Aorta (tissue), 5 donors: ENCODE measurements around the gene CEND1. TPM values are rescaled to one million over a fixed set of nuclear protein-coding genes. Genes with fewer than 3 reads are reported as not detected.

Experiments used
- ATAC-seq: fragments of 200-7000 bp; cut with Tn5 transposase; one replicate; pipeline ENCODE4 v1.9.1; 2022; ENCODE audit warnings: moderate library complexity; ENCODE audit not compliant: low FRiP score
- DNase-seq, 2 donors: peaks; one replicate each; pipeline ENCODE4 v3.0.0-alpha.2; 2020
- H3K27ac ChIP-seq, 2 donors: one replicate each; pipeline ENCODE4 v1.5.1; 2013; ENCODE audit warnings: low read length in 2 of 2, mild to moderate bottlenecking in 2 of 2, moderate library complexity in 2 of 2, control low read depth in 1 of 2, inconsistent platforms in 1 of 2, low read depth in 1 of 2
- H3K27me3 ChIP-seq, 2 donors: one replicate each; pipeline ENCODE4 v1.6.1; 2013; ENCODE audit warnings: control low read depth in 1 of 2, low read length in 1 of 2, mild to moderate bottlenecking in 1 of 2, moderate library complexity in 1 of 2; ENCODE audit not compliant: insufficient read depth in 2 of 2, control insufficient read depth in 1 of 2
- H3K36me3 ChIP-seq, 2 donors: one replicate each; pipeline ENCODE4 v1.6.1; 2013; ENCODE audit warnings: control low read depth in 1 of 2, low read length in 1 of 2, mild to moderate bottlenecking in 1 of 2; ENCODE audit not compliant: insufficient read depth in 2 of 2, control insufficient read depth in 1 of 2
- H3K4me1 ChIP-seq, 2 donors: one replicate each; pipeline ENCODE4 v1.6.1; 2013; ENCODE audit warnings: low read length in 2 of 2, control low read depth in 1 of 2, mild to moderate bottlenecking in 1 of 2, moderate library complexity in 1 of 2; ENCODE audit not compliant: insufficient read depth in 2 of 2, control insufficient read depth in 1 of 2
- H3K4me3 ChIP-seq, 2 donors: one replicate each; pipeline ENCODE4 v1.5.1; 2013; ENCODE audit warnings: low read length in 2 of 2, control low read depth in 1 of 2, mild to moderate bottlenecking in 1 of 2
- H3K9me3 ChIP-seq: one replicate; pipeline ENCODE4 v1.6.1; 2013; ENCODE audit warnings: mild to moderate bottlenecking, low read length; ENCODE audit not compliant: control insufficient read depth
- WGBS, 2 donors: extraction: QIAGEN DNeasy Blood & Tissue Kit; methylation state at CpG; one replicate each; pipeline ENCODE4 v1.1.7; 2013; 5-methylcytosine and 5-hydroxymethylcytosine counted together
- intact Hi-C, 2 donors: fragments of 100-400 bp; cut with DNase I; formaldehyde crosslinking; loops; one replicate each; pipeline versions ENCODE4 v1.14.2 to v1.15.0; 2022
- polyA plus RNA-seq, 2 donors: library from polyadenylated mRNA; stranded (reverse); fragments of 200-250 nt; gene quantifications; one replicate each; pipeline ENCODE4 v1.2.3, GENCODE V29; 2013
- total RNA-seq, 2 donors: library from RNA; stranded (reverse); fragmentation: NEBNext Ultra II Directional; extraction: Animal tissue kit (Norgen Biotek cat#: 25700); gene quantifications; one replicate each; pipeline ENCODE4 v1.2.1, GENCODE V29; 2021
- donor health status: healthy with polysubstance abuse.
- donor health status: Bipolar disorder and iron deficiency.
- donor health status: DM: no; HTN: no; CAD: no.
- donor health status: DM: no; HTN: no; CAD: no.
- donor health status: DM: yes; HTN: yes; CAD: no.

Gene CEND1
- total and polyA plus RNA-seq, 4 donors, result 0.10 TPM; not detected in 3

DNA sequence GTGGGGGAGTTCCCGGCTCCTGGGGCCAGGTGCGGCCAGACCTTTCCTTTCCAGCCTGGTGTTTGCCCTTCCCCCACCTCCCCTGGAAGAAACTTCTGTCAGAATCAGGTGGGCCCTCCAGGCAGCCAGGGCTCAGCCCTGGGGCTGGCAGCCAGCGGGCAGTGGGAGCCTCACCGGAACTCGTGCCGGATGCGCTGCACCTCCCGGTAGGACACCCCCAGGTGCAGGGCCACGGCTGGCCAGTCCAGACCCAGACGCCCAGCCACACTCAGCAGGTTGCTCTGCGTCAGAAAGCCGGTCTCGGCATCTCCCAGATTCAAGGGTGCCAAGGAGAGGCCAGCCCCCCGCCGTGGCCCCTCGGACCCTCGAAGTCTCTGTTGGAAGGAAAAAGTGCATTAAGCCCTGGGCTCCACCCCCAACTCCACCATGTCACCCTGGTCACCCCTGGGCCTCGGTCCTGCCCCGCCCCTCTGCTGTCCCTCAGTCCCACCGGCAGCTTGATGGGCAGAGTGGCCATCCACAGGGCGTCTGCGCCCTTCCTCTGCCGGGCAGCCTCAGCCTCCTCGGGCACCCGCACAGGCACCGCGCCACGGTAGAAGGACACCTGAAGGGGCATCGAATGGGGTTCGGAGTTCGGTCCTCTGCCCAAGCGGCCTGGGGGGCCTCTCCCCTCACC, 9.9 kb upstream of the CEND1 start:
- no peaks in the 10 kb centered on the region for H3K9me3 ChIP-seq
- WGBS, 2 donors, result 93 to 95% methylated on average over 32 of the region's 32 CpGs
- H3K4me3 ChIP-seq, result no peak overlapping the region
- H3K4me1 ChIP-seq, result no peaks in the 10 kb centered on the region
- H3K27ac ChIP-seq, result no peak overlapping the region
- no peak for ATAC-seq
- DNase-seq, result no peak
- no peaks in the 10 kb centered on the region for H3K36me3 ChIP-seq
- H3K27me3 ChIP-seq, result no peaks in the 10 kb centered on the region
- intact Hi-C loops, result no loop called here

DNA sequence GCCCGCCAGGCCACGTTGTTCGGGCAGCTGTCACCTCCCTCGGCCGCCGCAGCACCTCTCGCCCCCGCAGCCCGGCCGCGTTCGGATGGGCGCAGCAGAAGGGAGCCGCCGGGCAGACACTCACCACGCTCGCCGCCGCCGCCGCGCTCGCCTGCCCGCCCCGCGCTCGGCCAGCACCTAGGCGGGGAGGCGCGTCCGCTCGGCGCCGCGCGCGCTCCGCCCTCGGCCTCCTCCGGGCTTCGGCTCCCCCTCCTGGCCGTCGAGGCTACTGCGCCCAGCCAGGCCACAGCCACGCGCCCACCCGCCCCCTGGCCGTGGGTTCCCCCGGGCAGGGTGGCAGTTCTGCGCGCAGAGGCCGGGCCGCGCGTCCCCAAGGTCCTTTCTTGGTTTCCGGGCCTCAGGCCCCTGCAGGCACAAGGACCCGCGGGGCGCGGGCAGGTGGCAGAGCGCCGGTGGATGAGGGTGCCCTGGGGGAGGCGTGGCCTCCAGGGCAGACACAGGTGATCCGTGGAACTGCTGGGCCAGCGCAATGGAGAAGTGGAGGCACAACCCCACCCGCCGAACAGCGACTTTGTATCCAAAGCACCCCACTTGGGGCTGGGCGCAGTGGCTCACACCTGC, 8.3 kb upstream of the CEND1 start, which contains the start of gene SLC25A22:
Gene SLC25A22, minus strand, starts transcription at position 189 of the 621 bp plus-strand sequence. CDS start 3,275 bp downstream, outside the sequence.
- H3K4me1 ChIP-seq, result no peaks in the 10 kb centered on the region
- DNase-seq, result peak; percentile 83 to 94
- intact Hi-C loops, result no loop called here

DNA sequence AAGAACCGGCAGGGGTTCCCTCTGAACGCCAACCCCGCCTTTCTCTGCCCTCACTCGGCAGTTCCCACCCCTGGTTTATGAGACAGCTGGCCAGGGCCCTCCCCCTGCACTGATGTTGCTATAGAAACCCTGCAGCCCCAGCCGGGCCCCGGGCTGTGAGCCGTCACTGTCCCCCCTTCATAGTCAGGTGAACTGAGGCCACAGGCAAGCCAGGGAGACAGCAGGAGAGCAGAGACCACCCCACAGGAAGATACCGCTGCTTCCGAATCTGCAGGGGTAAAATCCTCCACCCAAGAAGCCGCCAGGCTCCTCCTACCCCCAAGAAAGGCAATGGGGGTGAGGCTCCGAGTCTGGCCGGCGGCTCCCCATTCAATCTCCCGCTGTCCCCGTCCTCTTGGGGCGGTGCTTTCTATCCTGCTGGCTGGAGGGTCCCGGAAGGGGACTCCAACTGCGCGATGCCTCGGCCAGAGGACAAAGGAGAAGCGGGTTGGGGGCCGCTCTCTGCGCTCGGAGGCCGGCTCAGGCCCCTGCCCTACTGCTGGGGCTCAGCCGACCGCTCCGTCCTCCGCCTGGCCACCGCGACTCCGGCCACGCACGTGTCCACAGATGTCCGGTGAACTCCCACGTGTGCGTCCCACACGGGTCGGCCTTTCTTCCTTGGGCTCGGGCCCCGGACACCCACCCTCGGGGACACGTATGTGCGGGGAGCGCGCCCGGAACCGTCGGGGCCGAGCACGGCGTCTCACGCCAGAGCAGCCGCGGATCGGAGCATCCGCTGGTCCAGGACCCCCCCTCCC, 7.6 kb upstream of the CEND1 start:
- no peaks in the 10 kb centered on the region for H3K27me3 ChIP-seq
- H3K4me1 ChIP-seq, result no peaks in the 10 kb centered on the region
- H3K36me3 ChIP-seq, result no peaks in the 10 kb centered on the region
- peak overlapping the region in 1 of 2 donors; percentile 11 for H3K27ac ChIP-seq
- no peaks in the 10 kb centered on the region for H3K9me3 ChIP-seq
- peak; percentile 83 to 89 for DNase-seq
- WGBS, 2 donors, result 0 to 1% methylated on average over 56 to 57 of the region's 57 CpGs
- intact Hi-C loops, result no loop called here
- peak overlapping the region; percentile 45 to 54 for H3K4me3 ChIP-seq
- peak; percentile 70 for ATAC-seq

More for the DNA sequence above, 8.3 kb upstream of the CEND1 start, which contains the start of gene SLC25A22:
- peak; percentile 75 for ATAC-seq
- Histone ChIP-seq H3K9me3 (no peaks in the 10 kb centered on the region), H3K4me3 (peak within 1 kb of the TSS; percentile 45 to 54), H3K36me3 (no peaks in the 10 kb centered on the region), H3K27ac (peak within 1 kb of the TSS in 1 of 2 donors; percentile 11), H3K27me3 (no peaks in the 10 kb centered on the region)
- 4 to 7% methylated on average over 43 to 69 of the region's 69 CpGs for WGBS, 2 donors

DNA sequence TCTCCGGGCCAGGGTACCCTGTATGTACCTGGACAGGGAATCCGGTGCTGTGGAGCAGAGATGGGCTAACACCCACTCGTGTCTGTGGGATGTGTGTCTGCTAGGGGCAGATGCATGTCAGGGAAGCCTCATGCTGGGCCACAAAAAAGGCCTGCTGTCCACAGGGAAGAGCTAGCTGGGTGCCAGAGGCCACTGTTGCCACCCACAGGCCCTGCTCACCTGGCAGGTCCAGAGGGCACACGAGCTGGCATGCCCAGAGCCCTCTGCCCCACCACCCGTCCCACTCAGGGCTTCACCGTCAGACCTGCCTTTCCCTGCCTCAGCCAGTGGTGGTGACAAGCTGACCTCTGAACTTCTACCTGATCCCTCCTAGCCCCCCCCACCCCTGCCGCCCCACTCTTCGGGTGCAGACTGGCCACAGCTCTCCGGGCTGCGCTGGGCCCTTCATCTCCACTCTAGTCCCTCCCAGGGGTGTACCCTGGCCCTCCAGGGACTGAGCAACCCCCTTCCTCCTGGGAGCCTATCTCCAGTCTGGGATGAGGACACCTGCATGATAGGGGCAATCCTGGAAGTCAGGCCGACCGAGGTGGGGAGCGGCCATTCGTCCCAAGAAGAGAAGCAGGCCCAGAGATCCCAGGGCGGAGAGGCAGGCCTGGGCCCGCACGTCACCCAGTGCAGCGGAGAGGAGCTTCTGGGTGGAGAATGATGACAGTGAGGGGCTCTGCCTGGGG, 6.8 kb upstream of the CEND1 start:
- DNase-seq, result no peak
- H3K27ac ChIP-seq, result peak overlapping the region in 1 of 2 donors; percentile 14
- no peak for ATAC-seq
- H3K4me3 ChIP-seq, result peak overlapping the region; percentile 45 to 54
- intact Hi-C loops, result no loop called here
- no peaks in the 10 kb centered on the region for H3K4me1 ChIP-seq
- H3K36me3 ChIP-seq, result no peaks in the 10 kb centered on the region
- WGBS, 2 donors, result 24 to 25% methylated on average over 18 of the region's 18 CpGs
- H3K9me3 ChIP-seq, result no peaks in the 10 kb centered on the region
- H3K27me3 ChIP-seq, result no peaks in the 10 kb centered on the region

DNA sequence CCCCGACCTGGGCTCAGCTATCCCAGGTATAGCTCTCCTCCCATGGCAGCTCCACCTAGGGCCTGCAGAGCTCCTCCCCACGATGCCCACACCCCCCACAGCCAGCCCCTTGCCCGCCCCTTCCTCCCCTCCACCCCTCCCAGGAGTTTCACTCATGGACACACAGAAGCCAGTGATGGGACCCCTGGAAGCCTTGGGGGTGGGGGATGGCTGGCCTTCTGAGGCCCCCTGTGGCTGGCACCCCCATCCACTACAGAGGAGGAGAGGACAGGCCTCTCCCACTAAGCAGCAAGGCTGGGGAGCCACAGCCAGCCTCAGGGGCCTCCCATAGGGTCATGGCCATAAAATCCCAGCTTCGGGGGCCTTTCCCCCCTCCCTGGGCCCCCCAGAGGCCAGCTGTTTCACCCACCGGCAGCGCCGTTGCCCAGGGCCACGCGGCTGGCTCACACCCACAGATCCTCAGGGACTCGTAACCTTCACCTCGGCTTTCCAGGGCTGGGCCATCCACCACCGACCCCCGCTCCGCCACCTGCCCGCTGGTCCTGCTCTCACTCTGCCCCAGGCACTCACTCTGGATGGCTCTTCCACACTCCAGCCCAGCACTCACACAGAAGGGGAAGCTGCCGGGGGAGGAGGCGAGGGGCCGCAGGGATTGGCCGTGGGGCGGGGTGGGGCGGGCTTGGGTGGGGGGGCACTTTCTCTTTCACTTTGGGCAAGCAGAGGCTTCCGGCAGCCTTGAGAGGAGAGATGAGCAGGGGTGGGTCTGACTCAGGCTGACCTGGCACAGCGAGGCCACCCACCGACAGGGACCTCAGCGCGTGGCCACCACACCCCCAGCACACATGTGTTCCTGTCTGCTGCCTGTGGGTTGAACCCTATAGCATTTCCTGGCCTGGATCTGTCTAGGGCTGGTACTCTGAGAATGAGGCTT, 6.0 kb upstream of the CEND1 start:
- ATAC-seq, result peak; percentile 75
- Histone ChIP-seq H3K27me3 (no peaks in the 10 kb centered on the region), H3K4me1 (no peaks in the 10 kb centered on the region), H3K9me3 (no peaks in the 10 kb centered on the region), H3K4me3 (peak overlapping the region; percentile 7 to 18), H3K36me3 (no peaks in the 10 kb centered on the region), H3K27ac (peak overlapping the region in 1 of 2 donors; percentile 14)
- DNase-seq, result peak; percentile 86 to 90
- intact Hi-C loops, result no loop called here
- WGBS, 2 donors, result 7 to 10% methylated on average over 26 of the region's 26 CpGs

DNA sequence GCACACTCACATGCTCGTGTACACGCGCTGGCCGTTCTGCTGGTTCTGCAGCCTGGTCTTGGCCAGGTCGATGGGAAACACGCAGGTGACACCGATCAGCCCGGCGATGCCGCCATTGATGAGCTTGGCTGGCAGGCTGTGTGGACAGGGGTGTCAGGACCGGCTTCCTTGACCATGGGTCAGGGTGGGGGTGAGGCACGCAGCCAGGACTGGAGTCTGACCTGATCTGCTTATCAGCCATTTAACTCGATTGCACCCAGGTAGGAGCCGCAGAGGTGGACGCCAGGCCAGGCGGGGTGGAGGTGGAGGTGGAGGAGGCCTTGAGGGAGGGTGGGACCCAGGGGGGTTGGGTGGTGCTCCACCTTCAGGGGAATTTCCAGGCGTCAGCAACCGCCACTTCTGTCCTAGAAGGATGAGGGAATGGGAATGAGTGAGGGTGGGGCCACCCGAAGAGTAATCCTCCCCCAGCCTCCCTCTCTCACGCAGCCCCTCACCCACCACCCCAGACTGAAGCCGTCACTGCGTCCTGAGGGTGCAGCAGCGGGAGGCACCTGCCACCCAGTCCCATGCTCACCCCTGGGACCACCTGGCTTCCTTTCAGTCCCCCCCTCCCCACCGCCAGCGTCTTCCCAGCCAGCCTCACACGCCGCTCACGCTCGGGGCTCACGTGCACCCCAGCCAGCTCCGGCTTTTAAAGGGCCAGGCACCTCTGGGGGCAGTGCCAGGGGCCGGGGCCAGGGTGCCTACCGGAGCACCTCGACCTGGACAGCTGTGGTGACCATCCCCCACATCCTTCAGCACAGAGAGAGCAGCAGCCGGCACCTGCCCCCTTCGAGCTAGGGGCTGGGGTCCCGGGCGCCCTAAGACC, 5.1 kb upstream of the CEND1 start:
- intact Hi-C loops, result no loop called here
- Histone ChIP-seq H3K27ac (no peak overlapping the region), H3K9me3 (no peaks in the 10 kb centered on the region), H3K36me3 (no peaks in the 10 kb centered on the region), H3K4me1 (no peaks in the 10 kb centered on the region), H3K4me3 (no peak overlapping the region), H3K27me3 (no peaks in the 10 kb centered on the region)
- no peak for DNase-seq
- ATAC-seq, result no peak
- 63 to 65% methylated on average over 37 to 38 of the region's 38 CpGs for WGBS, 2 donors

DNA sequence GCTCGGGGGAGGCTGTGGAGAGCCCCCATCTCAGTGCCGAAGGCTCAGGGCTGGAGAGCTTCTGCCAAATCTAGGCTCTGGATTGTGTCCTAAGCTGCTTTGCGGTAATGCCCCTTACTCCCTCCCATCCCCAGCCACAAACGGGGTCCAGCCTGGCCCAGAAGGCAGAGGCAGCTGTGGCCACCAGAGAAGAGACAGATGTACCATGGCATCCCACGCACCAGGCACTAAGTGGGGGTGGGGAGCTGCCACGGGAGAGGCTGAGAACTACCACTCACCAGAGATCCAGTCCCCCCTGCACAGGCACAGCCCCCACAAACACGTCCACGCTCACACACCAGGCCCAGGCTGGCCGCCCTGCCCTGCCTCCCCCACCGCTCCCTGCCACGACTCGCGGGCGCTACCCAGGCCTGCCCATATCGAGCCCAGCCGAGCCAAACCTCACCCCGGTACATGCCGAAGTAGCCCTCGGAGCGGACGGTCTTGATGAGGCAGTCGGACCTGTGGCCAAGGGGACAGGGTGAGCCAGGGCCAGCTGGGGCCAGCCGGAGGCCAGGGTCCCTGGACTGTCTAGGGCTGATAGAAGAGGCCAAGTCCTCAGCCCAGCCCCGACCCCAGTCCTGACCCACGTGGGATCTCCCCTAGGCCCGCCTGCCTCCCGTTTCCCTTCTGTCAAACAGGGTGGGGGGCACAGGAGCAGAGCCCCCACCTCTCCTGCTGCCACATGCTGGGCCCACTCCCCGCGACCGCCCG, 4.3 kb upstream of the CEND1 start:
- Histone ChIP-seq H3K27me3 (no peaks in the 10 kb centered on the region), H3K4me3 (no peak overlapping the region), H3K9me3 (no peaks in the 10 kb centered on the region), H3K36me3 (no peaks in the 10 kb centered on the region), H3K27ac (no peak overlapping the region), H3K4me1 (no peaks in the 10 kb centered on the region)
- no peak for ATAC-seq
- WGBS, 2 donors, result 92 to 93% methylated on average over 30 to 31 of the region's 31 CpGs
- DNase-seq, result no peak
- intact Hi-C loops, result no loop called here
